ENCODE measurements around the gene PUM1. TPM values are rescaled to one million over a fixed set of nuclear protein-coding genes. Genes with fewer than 3 reads are reported as not detected.

PUM1 gene
- total and polyA plus RNA-seq, 4 donors = 18.1 to 49.2 (median 30.2) TPM

GRCh38 chr1:30971496-30971895, 94.0 kb downstream of the PUM1 start:
- no peak overlapping the region for H3K4me3 ChIP-seq (ENCODE audit: low read depth in 1 of 3, low read length in 3 of 3)
- no peaks in the 10 kb centered on the region for H3K9me3 ChIP-seq (ENCODE audit: control insufficient read depth in 4 of 4, low read length in 3 of 4)
- peaks cover 0 to 8% (median 4%) of the 10 kb centered on the region in 4 donors for H3K4me1 ChIP-seq (ENCODE audit: control insufficient read depth in 4 of 4, insufficient read depth in 4 of 4, low read length in 3 of 4)
- peaks cover 2 to 25% (median 18%) of the 10 kb centered on the region in 4 donors for H3K36me3 ChIP-seq (ENCODE audit: control insufficient read depth in 4 of 4, insufficient read depth in 3 of 4, low read depth in 1 of 4, low read length in 3 of 4)
- no peak for DNase-seq (ENCODE audit: low spot score)
- TF ChIP-seq SP1 (IDR thresholded peaks at IDR 0.05) (no peak), MAX (IDR thresholded peaks at IDR 0.05) (no peak), FOXA1 (IDR thresholded peaks at IDR 0.05) (no peak), HNF4G (IDR thresholded peaks at IDR 0.05) (no peak), EGR1 (IDR thresholded peaks at IDR 0.05; ENCODE audit: low read depth in 2 of 2) (no peak), RAD21 (IDR thresholded peaks at IDR 0.05) (no peak), GABPA (IDR thresholded peaks at IDR 0.05 in 1 of 2, conservative IDR thresholded peaks at IDR 0.05 in 1 of 2) (no peak), NR2F2 (IDR thresholded peaks at IDR 0.05) (no peak), HNF4A (conservative IDR thresholded peaks at IDR 0.05) (no peak), FOXA2 (IDR thresholded peaks at IDR 0.05) (no peak), JUND (IDR thresholded peaks at IDR 0.05) (no peak), RXRA (IDR thresholded peaks at IDR 0.05) (no peak)
- TF ChIP-seq, protein P1, sequence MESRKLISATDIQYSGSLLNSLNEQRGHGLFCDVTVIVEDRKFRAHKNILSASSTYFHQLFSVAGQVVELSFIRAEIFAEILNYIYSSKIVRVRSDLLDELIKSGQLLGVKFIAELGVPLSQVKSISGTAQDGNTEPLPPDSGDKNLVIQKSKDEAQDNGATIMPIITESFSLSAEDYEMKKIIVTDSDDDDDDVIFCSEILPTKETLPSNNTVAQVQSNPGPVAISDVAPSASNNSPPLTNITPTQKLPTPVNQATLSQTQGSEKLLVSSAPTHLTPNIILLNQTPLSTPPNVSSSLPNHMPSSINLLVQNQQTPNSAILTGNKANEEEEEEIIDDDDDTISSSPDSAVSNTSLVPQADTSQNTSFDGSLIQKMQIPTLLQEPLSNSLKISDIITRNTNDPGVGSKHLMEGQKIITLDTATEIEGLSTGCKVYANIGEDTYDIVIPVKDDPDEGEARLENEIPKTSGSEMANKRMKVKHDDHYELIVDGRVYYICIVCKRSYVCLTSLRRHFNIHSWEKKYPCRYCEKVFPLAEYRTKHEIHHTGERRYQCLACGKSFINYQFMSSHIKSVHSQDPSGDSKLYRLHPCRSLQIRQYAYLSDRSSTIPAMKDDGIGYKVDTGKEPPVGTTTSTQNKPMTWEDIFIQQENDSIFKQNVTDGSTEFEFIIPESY (IDR thresholded peaks at IDR 0.05) = no peak
- TF ChIP-seq, protein P2, sequence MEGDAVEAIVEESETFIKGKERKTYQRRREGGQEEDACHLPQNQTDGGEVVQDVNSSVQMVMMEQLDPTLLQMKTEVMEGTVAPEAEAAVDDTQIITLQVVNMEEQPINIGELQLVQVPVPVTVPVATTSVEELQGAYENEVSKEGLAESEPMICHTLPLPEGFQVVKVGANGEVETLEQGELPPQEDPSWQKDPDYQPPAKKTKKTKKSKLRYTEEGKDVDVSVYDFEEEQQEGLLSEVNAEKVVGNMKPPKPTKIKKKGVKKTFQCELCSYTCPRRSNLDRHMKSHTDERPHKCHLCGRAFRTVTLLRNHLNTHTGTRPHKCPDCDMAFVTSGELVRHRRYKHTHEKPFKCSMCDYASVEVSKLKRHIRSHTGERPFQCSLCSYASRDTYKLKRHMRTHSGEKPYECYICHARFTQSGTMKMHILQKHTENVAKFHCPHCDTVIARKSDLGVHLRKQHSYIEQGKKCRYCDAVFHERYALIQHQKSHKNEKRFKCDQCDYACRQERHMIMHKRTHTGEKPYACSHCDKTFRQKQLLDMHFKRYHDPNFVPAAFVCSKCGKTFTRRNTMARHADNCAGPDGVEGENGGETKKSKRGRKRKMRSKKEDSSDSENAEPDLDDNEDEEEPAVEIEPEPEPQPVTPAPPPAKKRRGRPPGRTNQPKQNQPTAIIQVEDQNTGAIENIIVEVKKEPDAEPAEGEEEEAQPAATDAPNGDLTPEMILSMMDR (IDR thresholded peaks at IDR 0.05; ENCODE audit: low read depth, low read length, missing input control) = no peak
- TF ChIP-seq, protein P3, sequence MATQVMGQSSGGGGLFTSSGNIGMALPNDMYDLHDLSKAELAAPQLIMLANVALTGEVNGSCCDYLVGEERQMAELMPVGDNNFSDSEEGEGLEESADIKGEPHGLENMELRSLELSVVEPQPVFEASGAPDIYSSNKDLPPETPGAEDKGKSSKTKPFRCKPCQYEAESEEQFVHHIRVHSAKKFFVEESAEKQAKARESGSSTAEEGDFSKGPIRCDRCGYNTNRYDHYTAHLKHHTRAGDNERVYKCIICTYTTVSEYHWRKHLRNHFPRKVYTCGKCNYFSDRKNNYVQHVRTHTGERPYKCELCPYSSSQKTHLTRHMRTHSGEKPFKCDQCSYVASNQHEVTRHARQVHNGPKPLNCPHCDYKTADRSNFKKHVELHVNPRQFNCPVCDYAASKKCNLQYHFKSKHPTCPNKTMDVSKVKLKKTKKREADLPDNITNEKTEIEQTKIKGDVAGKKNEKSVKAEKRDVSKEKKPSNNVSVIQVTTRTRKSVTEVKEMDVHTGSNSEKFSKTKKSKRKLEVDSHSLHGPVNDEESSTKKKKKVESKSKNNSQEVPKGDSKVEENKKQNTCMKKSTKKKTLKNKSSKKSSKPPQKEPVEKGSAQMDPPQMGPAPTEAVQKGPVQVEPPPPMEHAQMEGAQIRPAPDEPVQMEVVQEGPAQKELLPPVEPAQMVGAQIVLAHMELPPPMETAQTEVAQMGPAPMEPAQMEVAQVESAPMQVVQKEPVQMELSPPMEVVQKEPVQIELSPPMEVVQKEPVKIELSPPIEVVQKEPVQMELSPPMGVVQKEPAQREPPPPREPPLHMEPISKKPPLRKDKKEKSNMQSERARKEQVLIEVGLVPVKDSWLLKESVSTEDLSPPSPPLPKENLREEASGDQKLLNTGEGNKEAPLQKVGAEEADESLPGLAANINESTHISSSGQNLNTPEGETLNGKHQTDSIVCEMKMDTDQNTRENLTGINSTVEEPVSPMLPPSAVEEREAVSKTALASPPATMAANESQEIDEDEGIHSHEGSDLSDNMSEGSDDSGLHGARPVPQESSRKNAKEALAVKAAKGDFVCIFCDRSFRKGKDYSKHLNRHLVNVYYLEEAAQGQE (IDR thresholded peaks at IDR 0.05) = no peak
- WGBS = 83% methylated on average over 2 of the region's 2 CpGs
- H3K9ac ChIP-seq (ENCODE audit: low read depth in 1 of 2, low read length in 2 of 2) = no peak overlapping the region
- no peak overlapping the region for H3K27ac ChIP-seq (ENCODE audit: low read depth in 1 of 2, low read length in 2 of 2)
- H3K27me3 ChIP-seq (ENCODE audit: control insufficient read depth in 4 of 4, insufficient read depth in 4 of 4, low read length in 3 of 4) = no peaks in the 10 kb centered on the region

GRCh38 chr1:30969903-30970302, 95.6 kb downstream of the PUM1 start:
- H3K4me3 ChIP-seq (ENCODE audit: low read depth in 1 of 3, low read length in 3 of 3) = no peak overlapping the region
- H3K27ac ChIP-seq (ENCODE audit: low read depth in 1 of 2, low read length in 2 of 2) = no peak overlapping the region
- H3K9ac ChIP-seq (ENCODE audit: low read depth in 1 of 2, low read length in 2 of 2) = no peak overlapping the region
- no peaks in the 10 kb centered on the region for H3K27me3 ChIP-seq (ENCODE audit: control insufficient read depth in 4 of 4, insufficient read depth in 4 of 4, low read length in 3 of 4)
- H3K36me3 ChIP-seq (ENCODE audit: control insufficient read depth in 4 of 4, insufficient read depth in 3 of 4, low read depth in 1 of 4, low read length in 3 of 4) = peaks cover 5 to 36% (median 32%) of the 10 kb centered on the region in 4 donors
- no peak for DNase-seq (ENCODE audit: low spot score)
- no peaks in the 10 kb centered on the region for H3K9me3 ChIP-seq (ENCODE audit: control insufficient read depth in 4 of 4, low read length in 3 of 4)
- peaks cover 0 to 7% (median 2%) of the 10 kb centered on the region in 4 donors for H3K4me1 ChIP-seq (ENCODE audit: control insufficient read depth in 4 of 4, insufficient read depth in 4 of 4, low read length in 3 of 4)
- TF ChIP-seq RXRA (IDR thresholded peaks at IDR 0.05) (no peak), GABPA (IDR thresholded peaks at IDR 0.05 in 1 of 2, conservative IDR thresholded peaks at IDR 0.05 in 1 of 2) (no peak), HNF4A (conservative IDR thresholded peaks at IDR 0.05) (no peak)
